CD14-positive monocyte (primary cell): ENCODE data around the gene ST3GAL4. TPM values are rescaled to one million over a fixed set of nuclear protein-coding genes. Genes with fewer than 3 reads are reported as not detected.

Experiments used
- DNase-seq, 3 donors: peaks; one replicate each; pipeline ENCODE4 v3.0.0-alpha.2; 2011 to 2022
- H2AFZ ChIP-seq: 2 replicates; pipeline ENCODE4 v1.6.0; 2012; ENCODE audit warnings: mild to moderate bottlenecking, low read depth, low read length, inconsistent platforms; ENCODE audit not compliant: insufficient read depth, poor library complexity, severe bottlenecking
- H3K27ac ChIP-seq, 2 donors: 1 replicate in 1 of 2; 2 replicates in 1 of 2; pipeline ENCODE4 v1.5.1; 2012 to 2013; ENCODE audit warnings: low read length in 2 of 2, control low read depth in 1 of 2, inconsistent platforms in 1 of 2, low read depth in 1 of 2, mild to moderate bottlenecking in 1 of 2
- H3K27me3 ChIP-seq, 2 donors: one replicate each; pipeline versions ENCODE4 v1.6.0 to v1.6.1; 2011 to 2013; ENCODE audit warnings: low read length in 2 of 2; ENCODE audit not compliant: control insufficient read depth in 2 of 2, insufficient read depth in 2 of 2
- H3K36me3 ChIP-seq, 2 donors: replicated peaks in 1 of 2; 1 replicate in 1 of 2; 2 replicates in 1 of 2; pipeline versions ENCODE4 v1.5.1 to v1.6.1; 2012 to 2013; ENCODE audit warnings: low read length in 2 of 2, control low read depth in 1 of 2, inconsistent platforms in 1 of 2, mild to moderate bottlenecking in 1 of 2; ENCODE audit not compliant: insufficient read depth in 2 of 2, control insufficient read depth in 1 of 2
- H3K4me1 ChIP-seq, 2 donors: 1 replicate in 1 of 2; 2 replicates in 1 of 2; pipeline versions ENCODE4 v1.5.1 to v1.6.1; 2012 to 2013; ENCODE audit warnings: low read length in 2 of 2, control low read depth in 1 of 2, inconsistent platforms in 1 of 2, mild to moderate bottlenecking in 1 of 2, moderate library complexity in 1 of 2; ENCODE audit not compliant: insufficient read depth in 2 of 2, control insufficient read depth in 1 of 2
- H3K4me2 ChIP-seq: replicated peaks from 2 replicates; pipeline ENCODE3; 2012; ENCODE audit warnings: low read length, moderate library complexity, mild to moderate bottlenecking; ENCODE audit not compliant: poor library complexity, severe bottlenecking; ENCODE audit errors: extremely low read depth
- H3K4me3 ChIP-seq, 3 experiments: fragments of 200-600 bp in 1 of 3; sonication (generic) in 1 of 3; replicated peaks in 1 of 3; 1 replicate in 2 of 3; 2 replicates in 1 of 3; pipeline ENCODE4 v1.5.1; 2011 to 2013; ENCODE audit warnings: low read length in 3 of 3, mild to moderate bottlenecking in 3 of 3, control low read depth in 2 of 3, low read depth in 2 of 3, inconsistent platforms in 1 of 3, moderate library complexity in 1 of 3
- H3K79me2 ChIP-seq: 2 replicates; pipeline ENCODE4 v1.6.0; 2012; ENCODE audit warnings: mild to moderate bottlenecking, control low read depth, inconsistent platforms, low read length, moderate library complexity; ENCODE audit not compliant: insufficient read depth
- H3K9ac ChIP-seq: 2 replicates; pipeline ENCODE4 v1.6.0; 2017; ENCODE audit warnings: low read length, mild to moderate bottlenecking; ENCODE audit not compliant: insufficient read depth, poor library complexity, severe bottlenecking
- H3K9me3 ChIP-seq, 2 donors: replicated peaks in 1 of 2; 1 replicate in 1 of 2; 2 replicates in 1 of 2; pipeline versions ENCODE4 v1.5.1 to v1.6.1; 2012 to 2013; ENCODE audit warnings: low read length in 2 of 2, control low read depth in 1 of 2; ENCODE audit not compliant: control insufficient read depth in 1 of 2, insufficient read depth in 1 of 2
- H4K20me1 ChIP-seq: 2 replicates; pipeline ENCODE4 v1.6.0; 2012; ENCODE audit warnings: mild to moderate bottlenecking, low read length, control low read depth, moderate library complexity; ENCODE audit not compliant: insufficient read depth
- H3K27ac Mint-ChIP-seq, 7 donors: one replicate each; pipeline ENCODE4 v1.8.0; 2020; ENCODE audit warnings: mild to moderate bottlenecking in 7 of 7, mixed read lengths in 7 of 7, moderate library complexity in 6 of 7, inconsistent platforms in 2 of 7
- H3K27me3 Mint-ChIP-seq, 3 donors: one replicate each; pipeline ENCODE4 v1.8.0; 2021 to 2022; ENCODE audit warnings: low read depth in 3 of 3, mild to moderate bottlenecking in 3 of 3, mixed read lengths in 3 of 3, moderate library complexity in 3 of 3, inconsistent platforms in 1 of 3
- H3K36me3 Mint-ChIP-seq, 2 donors: one replicate each; pipeline ENCODE4 v1.8.0; 2020; ENCODE audit warnings: mixed read lengths in 2 of 2, inconsistent platforms in 1 of 2, mild to moderate bottlenecking in 1 of 2
- H3K4me1 Mint-ChIP-seq: one replicate; pipeline ENCODE4 v1.8.0; 2020; ENCODE audit warnings: mild to moderate bottlenecking, mixed read lengths
- H3K4me3 Mint-ChIP-seq, 2 donors: one replicate each; pipeline ENCODE4 v1.8.0; 2020; ENCODE audit warnings: mild to moderate bottlenecking in 2 of 2, mixed read lengths in 2 of 2, moderate library complexity in 1 of 2
- H3K9me3 Mint-ChIP-seq, 7 donors: one replicate each; pipeline ENCODE4 v1.8.0; 2020 to 2022; ENCODE audit warnings: mixed read lengths in 7 of 7, mild to moderate bottlenecking in 6 of 7, moderate library complexity in 6 of 7, inconsistent platforms in 2 of 7
- WGBS: methylation state at CpG from one replicate; pipeline ENCODE4 v1.1.5; 2013; ENCODE audit warnings: missing lambda C conversion rate; ENCODE audit not compliant: insufficient coverage; 5-methylcytosine and 5-hydroxymethylcytosine counted together
- intact Hi-C, 2 donors: fragments of 100-400 bp; cut with micrococcal nuclease; formaldehyde crosslinking; loops; one replicate each; pipeline versions ENCODE4 v1.15.0 to v1.15.1; 2023
- polyA plus RNA-seq, 3 donors: library from polyadenylated mRNA; depleted of rRNA in 1 of 3; unstranded in 2 of 3; stranded (reverse) in 1 of 3; fragments of 300-500 nt in 2 of 3; fragments of >200 nt in 1 of 3; fragmentation: Illumina TruSeq in 2 of 3; gene quantifications; 1 replicate in 2 of 3; 2 replicates in 1 of 3; pipeline ENCODE4 v1.2.3, GENCODE V29; 2012 to 2021
- TF ChIP-seq, protein P1 (sequence below): fragments of 200-600 bp; IDR thresholded peaks from one replicate; pipeline ENCODE4 v1.8.0; 2022; ENCODE audit warnings: antibody characterized with exemption, mild to moderate bottlenecking

Gene ST3GAL4
- polyA plus RNA-seq, 3 donors, result 7.8 to 14.3 (median 10.1) TPM

DNA sequence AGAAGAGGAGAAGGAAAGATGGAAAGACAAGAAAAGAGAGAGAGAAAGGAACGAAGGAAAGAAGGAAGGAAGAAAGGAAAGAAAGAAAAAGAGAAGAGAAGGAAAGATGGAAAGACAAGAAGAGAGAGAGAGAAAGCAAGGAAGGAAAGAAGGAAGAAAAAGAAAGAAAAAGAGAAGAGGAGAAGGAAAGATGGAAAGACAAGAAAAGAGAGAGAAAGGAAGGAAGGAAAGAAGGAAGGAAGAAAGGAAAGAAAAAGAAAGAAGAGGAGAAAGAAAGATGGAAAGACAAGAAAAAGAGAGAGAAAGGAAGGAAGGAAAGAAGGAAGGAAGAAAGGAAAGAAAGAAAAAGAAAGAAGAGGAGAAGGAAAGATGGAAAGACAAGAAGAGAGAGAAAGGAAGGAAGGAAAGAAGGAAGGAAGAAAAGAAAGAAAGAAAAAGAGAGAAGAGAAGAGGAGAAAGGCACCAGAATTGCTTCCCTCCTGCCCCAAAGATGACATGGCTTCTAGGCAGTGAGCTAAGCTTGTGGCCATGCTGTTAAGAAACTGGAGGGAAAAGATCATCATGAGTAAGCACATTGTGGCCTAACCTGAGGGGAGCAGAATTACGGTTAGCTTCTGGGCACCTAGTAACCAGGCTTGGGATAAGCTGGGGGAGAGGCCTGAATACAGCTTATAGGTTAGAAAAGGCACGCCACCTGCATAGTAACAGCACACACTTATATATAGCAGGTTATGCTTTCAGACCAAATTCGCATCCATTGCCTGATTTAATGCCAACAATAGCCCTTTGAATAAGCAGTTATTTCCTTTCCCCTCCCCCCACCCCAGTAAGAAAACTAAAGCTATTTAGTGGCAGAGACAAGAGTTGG lies 2.3 kb upstream of the ST3GAL4 start:
- TF ChIP-seq, protein P1, sequence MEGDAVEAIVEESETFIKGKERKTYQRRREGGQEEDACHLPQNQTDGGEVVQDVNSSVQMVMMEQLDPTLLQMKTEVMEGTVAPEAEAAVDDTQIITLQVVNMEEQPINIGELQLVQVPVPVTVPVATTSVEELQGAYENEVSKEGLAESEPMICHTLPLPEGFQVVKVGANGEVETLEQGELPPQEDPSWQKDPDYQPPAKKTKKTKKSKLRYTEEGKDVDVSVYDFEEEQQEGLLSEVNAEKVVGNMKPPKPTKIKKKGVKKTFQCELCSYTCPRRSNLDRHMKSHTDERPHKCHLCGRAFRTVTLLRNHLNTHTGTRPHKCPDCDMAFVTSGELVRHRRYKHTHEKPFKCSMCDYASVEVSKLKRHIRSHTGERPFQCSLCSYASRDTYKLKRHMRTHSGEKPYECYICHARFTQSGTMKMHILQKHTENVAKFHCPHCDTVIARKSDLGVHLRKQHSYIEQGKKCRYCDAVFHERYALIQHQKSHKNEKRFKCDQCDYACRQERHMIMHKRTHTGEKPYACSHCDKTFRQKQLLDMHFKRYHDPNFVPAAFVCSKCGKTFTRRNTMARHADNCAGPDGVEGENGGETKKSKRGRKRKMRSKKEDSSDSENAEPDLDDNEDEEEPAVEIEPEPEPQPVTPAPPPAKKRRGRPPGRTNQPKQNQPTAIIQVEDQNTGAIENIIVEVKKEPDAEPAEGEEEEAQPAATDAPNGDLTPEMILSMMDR, result peak; percentile 22
- peaks cover 52 to 68% of the 10 kb centered on the region in 2 donors for H3K4me1 ChIP-seq
- DNase-seq, result peak in 2 of 3 donors; percentile 34 to 55
- no peak overlapping the region for H2AFZ ChIP-seq
- H3K36me3 ChIP-seq, result peaks cover 8 to 9% of the 10 kb centered on the region in 2 donors
- Mint-ChIP-seq H3K9me3 (no peaks in the 10 kb centered on the region), H3K36me3 (peaks cover 15 to 16% of the 10 kb centered on the region in 2 donors), H3K27me3 (peaks cover 0 to 9% (median 0%) of the 10 kb centered on the region in 3 donors), H3K4me1 (peaks cover 63% of the 10 kb centered on the region), H3K4me3 (peak overlapping the region in 1 of 2 donors; percentile 21), H3K27ac (peak overlapping the region; percentile 66 to 86 (median 74))
- WGBS, result 32% methylated on average over 2 of the region's 4 CpGs
- peaks cover 92% of the 10 kb centered on the region for H3K79me2 ChIP-seq
- no peak overlapping the region for H3K4me3 ChIP-seq
- H3K9me3 ChIP-seq, result no peaks in the 10 kb centered on the region
- no peak overlapping the region for H3K4me2 ChIP-seq
- H3K27me3 ChIP-seq, result no peaks in the 10 kb centered on the region
- peak overlapping the region in 1 of 2 donors; percentile 29 for H3K27ac ChIP-seq
- peaks cover 7% of the 10 kb centered on the region for H4K20me1 ChIP-seq
- no peak overlapping the region for H3K9ac ChIP-seq
- intact Hi-C loops, result no loop called here

DNA sequence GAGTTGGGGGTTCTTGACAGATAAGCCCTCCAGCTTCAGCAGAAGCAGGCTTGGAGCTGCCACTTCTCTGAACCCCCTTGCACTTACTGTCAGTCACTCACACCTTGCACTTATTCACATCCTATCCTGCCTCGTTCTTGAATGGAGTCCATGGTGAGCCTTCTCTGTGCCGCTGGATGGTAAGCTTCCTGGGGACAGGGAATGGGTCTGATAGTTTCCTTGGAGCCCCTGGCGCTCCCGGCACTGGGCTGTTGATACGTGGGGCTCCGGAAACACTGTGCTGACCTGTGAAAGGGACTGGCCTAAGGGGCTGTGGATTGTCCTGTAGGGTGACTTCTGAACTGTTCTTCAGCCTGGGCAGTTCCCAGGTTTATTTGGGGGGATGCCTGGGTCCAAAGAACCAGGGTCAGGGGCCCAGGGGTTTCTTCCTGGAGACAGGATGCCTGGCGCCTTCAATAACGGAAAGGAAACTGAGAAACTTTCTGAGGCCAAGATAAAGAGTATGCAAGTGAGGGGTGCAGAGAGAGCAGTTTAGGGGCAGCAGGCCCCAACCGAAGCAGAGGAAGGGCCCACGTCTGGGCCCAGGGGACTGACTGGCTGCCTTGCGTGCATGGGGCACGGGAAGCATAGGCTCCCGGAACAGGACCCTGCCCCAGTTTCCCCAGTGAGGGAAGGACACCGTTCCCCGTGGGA lies 709 bp upstream of the ST3GAL4 start:
- H3K27me3 Mint-ChIP-seq, result peaks cover 0 to 12% (median 0%) of the 10 kb centered on the region in 3 donors
- H3K4me3 Mint-ChIP-seq, result peak overlapping the region; percentile 85 to 90
- WGBS, result 14% methylated on average over 13 of the region's 15 CpGs
- Histone ChIP-seq H3K9me3 (no peaks in the 10 kb centered on the region), H3K9ac (peak overlapping the region; percentile 69), H4K20me1 (peaks cover 7% of the 10 kb centered on the region), H3K27ac (peak overlapping the region in 1 of 2 donors; percentile 67), H3K4me2 (peak overlapping the region; percentile 93), H3K4me3 (peak overlapping the region; percentile 51 to 81 (median 72)), H3K36me3 (no peaks in the 10 kb centered on the region), H3K27me3 (no peaks in the 10 kb centered on the region), H2AFZ (peak overlapping the region; percentile 92), H3K4me1 (peaks cover 55 to 75% of the 10 kb centered on the region in 2 donors), H3K79me2 (peaks cover 92% of the 10 kb centered on the region)
- H3K27ac Mint-ChIP-seq, result peak overlapping the region in 5 of 7 donors; percentile 40 to 85 (median 57)
- no peak for DNase-seq
- TF ChIP-seq, protein P1, result no peak
- peaks cover 73% of the 10 kb centered on the region for H3K4me1 Mint-ChIP-seq
- intact Hi-C loops, result loop anchor here in 1 of 2 donors (5.0 kb wide), 1 partner anchor 42 kb away; no protein-coding TSS in a partner anchor
- no peaks in the 10 kb centered on the region for H3K9me3 Mint-ChIP-seq
- H3K36me3 Mint-ChIP-seq, result peaks cover 5 to 9% of the 10 kb centered on the region in 2 donors
